DOHH2 (cell line): ENCODE results near the gene EFNB1.

Source experiments
- CTCF ChIP-seq: fragments of 200-600 bp; sonication (generic); IDR thresholded peaks from one replicate; pipeline ENCODE4 v1.5.1; 2014; ENCODE audit warnings: antibody characterized with exemption, mild to moderate bottlenecking, low read depth, low read length; ENCODE audit not compliant: poor library complexity, severe bottlenecking
- EZH2phosphoT487 ChIP-seq: fragments of 200-600 bp; sonication (generic); IDR thresholded peaks from 2 replicates; pipeline ENCODE4 v1.6.1; 2017; ENCODE audit warnings: borderline replicate concordance, mild to moderate bottlenecking, antibody characterized with exemption, low read length, moderate library complexity, mixed read lengths

- TF ChIP-seq CTCF (no peak), EZH2phosphoT487 (no peak)
Measured at GRCh38 chrX:68789966-68790365, 38.9 kb upstream of the EFNB1 start.
